ENCODE results near the gene IP6K2. TPM values are rescaled to one million over a fixed set of nuclear protein-coding genes. Genes with fewer than 3 reads are reported as not detected.
A peak's percentile ranks its signal among the peaks of the same experiment; 100 is the strongest.

IP6K2 gene
- total and polyA plus RNA-seq, 2 experiments from 2014 or later, result 97.0 to 97.4 TPM

GRCh38 chr3:48655606-48656005 is 61.4 kb downstream of the IP6K2 start:
- peak overlapping the region; percentile 90 for H2AFZ ChIP-seq
- DNase-seq (ENCODE audit: low spot score) (no peak), ATAC-seq (no peak)
- peaks cover 10% of the 10 kb centered on the region; the same call in 2 of the 3 replicates for H3K4me1 Mint-ChIP-seq
- H3K9me3 Mint-ChIP-seq, result no peaks in the 10 kb centered on the region; the same call in 2 of the 3 replicates
- H3K36me3 Mint-ChIP-seq (ENCODE audit: low read depth), result peaks cover 53% of the 10 kb centered on the region
- peaks cover 6% of the 10 kb centered on the region; the same call in 1 of the 2 replicates for H4K20me1 ChIP-seq (replicated peaks; ENCODE audit: insufficient read depth)
- peak overlapping the region; percentile 74 for H3K4me3 Mint-ChIP-seq
- H3K36me3 ChIP-seq (ENCODE audit: insufficient read depth), result no peaks in the 10 kb centered on the region
- no peaks in the 10 kb centered on the region for H3K9me2 ChIP-seq (ENCODE audit: insufficient read depth)
- H3K27me3 ChIP-seq (ENCODE audit: insufficient read depth), result no peaks in the 10 kb centered on the region
- H3K79me2 ChIP-seq (replicated peaks; ENCODE audit: insufficient read depth), result no peaks in the 10 kb centered on the region
- H3K4me1 ChIP-seq (ENCODE audit: insufficient read depth), result peaks cover 3% of the 10 kb centered on the region; the same call in 1 of the 2 replicates
- peak overlapping the region; percentile 59 for H3K4me3 ChIP-seq
- no peak overlapping the region for H3K27ac ChIP-seq (ENCODE audit: low read depth)
- TF ChIP-seq ETS1 (IDR thresholded peaks at IDR 0.05), result no peak
- no peak for TF ChIP-seq EZH2phosphoT487 (IDR thresholded peaks at IDR 0.05; ENCODE audit: unreplicated experiment)
- TF ChIP-seq EZH2 (IDR thresholded peaks at IDR 0.05; ENCODE audit: low read depth, unreplicated experiment), result no peak
- no peak for TF ChIP-seq NANOG (IDR thresholded peaks at IDR 0.05; ENCODE audit: borderline replicate concordance)
- TF ChIP-seq CTCF (conservative IDR thresholded peaks at IDR 0.05; ENCODE audit: low read depth in 2 of 2), result no peak
- no peak for TF ChIP-seq POLR2AphosphoS5 (IDR thresholded peaks at IDR 0.05; ENCODE audit: low read depth)
- TF ChIP-seq STAT1 (IDR thresholded peaks at IDR 0.05; ENCODE audit: unreplicated experiment), result no peak
- no peak for TF ChIP-seq JUNB (IDR thresholded peaks at IDR 0.05; ENCODE audit: unreplicated experiment)
- TF ChIP-seq ZNF462 (CRISPR knock-in tag; IDR thresholded peaks at IDR 0.05), result no peak
- no peak for TF ChIP-seq CREB1 (CRISPR knock-in tag; IDR thresholded peaks at IDR 0.05; ENCODE audit: low read depth)
- TF ChIP-seq ZNF331 (CRISPR knock-in tag; IDR thresholded peaks at IDR 0.05; ENCODE audit: low read depth), result no peak
- H3K27ac Mint-ChIP-seq, result peak overlapping the region; percentile 89
- peaks cover 23% of the 10 kb centered on the region for H3F3A ChIP-seq (replicated peaks; ENCODE audit: low read depth)
- peak overlapping the region; percentile 85 for H3K4me2 ChIP-seq
- H3K27me3 Mint-ChIP-seq (ENCODE audit: insufficient read depth, low read depth, poor library complexity), result peaks cover 18% of the 10 kb centered on the region

Measured in GM23338 (cell line).